Urinary bladder (tissue), 4 donors: ENCODE data around the gene RNF220. TPM values are rescaled to one million over a fixed set of nuclear protein-coding genes. Genes with fewer than 3 reads are reported as not detected.
"Not testable (repeated sequence)": the region's sequence is repeated elsewhere in the genome, so short reads cannot be mapped to it uniquely, and the experiment has no call there.

Experiments used
- DNase-seq: peaks from one replicate; pipeline ENCODE4 v3.0.0-alpha.2; 2015; ENCODE audit errors: extremely low spot score
- H3K27ac ChIP-seq: one replicate; pipeline ENCODE4 v1.5.1; 2013; ENCODE audit warnings: low read depth, mild to moderate bottlenecking, moderate library complexity
- H3K36me3 ChIP-seq: one replicate; pipeline ENCODE4 v1.6.1; 2013; ENCODE audit warnings: mild to moderate bottlenecking, moderate library complexity; ENCODE audit not compliant: insufficient read depth
- H3K4me1 ChIP-seq: one replicate; pipeline ENCODE4 v1.6.1; 2013; ENCODE audit warnings: mild to moderate bottlenecking, moderate library complexity; ENCODE audit not compliant: insufficient read depth
- H3K4me3 ChIP-seq: one replicate; pipeline ENCODE4 v1.5.1; 2013; ENCODE audit warnings: low read depth, low read length
- WGBS: extraction: QIAGEN DNeasy Blood & Tissue Kit; methylation state at CpG from one replicate; pipeline ENCODE4 v1.1.7; 2013; 5-methylcytosine and 5-hydroxymethylcytosine counted together
- polyA plus RNA-seq: library from polyadenylated mRNA; stranded (reverse); fragments of 200-250 nt; gene quantifications from one replicate; pipeline ENCODE4 v1.2.3, GENCODE V29; 2013
- total RNA-seq: library from RNA; depleted of rRNA; stranded (reverse); fragments of >200 nt; gene quantifications from one replicate; pipeline ENCODE4 v1.2.3, GENCODE V29; 2014
- donor health status: healthy with polysubstance abuse.
- donor health status: healthy.

Gene RNF220
- total and polyA plus RNA-seq, 2 donors: 17.3 to 89.6 TPM

DNA sequence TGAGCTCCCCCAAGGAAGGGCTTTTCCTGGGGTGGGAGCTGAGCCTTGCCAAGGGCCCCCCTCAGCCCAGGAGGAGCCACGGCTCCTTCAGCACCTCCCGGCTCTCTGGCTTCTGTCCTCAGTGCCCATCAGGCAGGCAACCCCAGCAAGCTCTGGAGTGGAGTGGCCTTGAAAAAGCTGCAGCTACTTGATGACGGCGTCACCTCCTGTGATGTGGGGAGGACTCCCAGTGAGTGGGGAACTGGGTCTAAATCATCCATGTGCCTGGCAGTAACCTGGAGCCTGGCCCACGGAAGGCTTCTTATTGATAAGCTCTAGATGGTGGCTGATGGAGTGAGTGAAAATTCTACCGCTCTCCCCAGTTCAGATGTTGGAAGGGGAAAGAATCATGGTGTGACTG, 154.9 kb downstream of the RNF220 start:
- H3K4me3 ChIP-seq: no peak overlapping the region
- WGBS: 72% methylated on average over 6 of the region's 6 CpGs
- H3K27ac ChIP-seq: no peak overlapping the region
- no peaks in the 10 kb centered on the region for H3K36me3 ChIP-seq
- no peaks in the 10 kb centered on the region for H3K4me1 ChIP-seq
- DNase-seq: no peak

DNA sequence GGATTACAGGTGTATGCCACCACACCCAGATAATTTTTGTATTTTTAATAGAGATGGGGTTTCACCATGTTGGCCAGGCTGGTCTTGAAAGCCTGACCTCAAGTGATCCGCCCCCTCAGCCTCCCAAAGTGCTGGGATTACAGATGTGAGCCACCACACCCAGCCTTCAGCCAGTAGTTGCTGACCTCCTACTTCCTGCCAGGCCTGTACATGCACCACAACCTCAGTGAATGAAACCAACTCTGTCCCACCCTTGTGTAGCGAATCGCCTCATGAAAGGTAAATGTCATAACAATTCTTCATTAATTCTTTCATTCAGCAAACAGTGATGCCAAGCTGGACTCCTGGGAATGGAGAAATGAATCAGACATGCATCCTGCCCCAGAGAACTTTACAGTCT, 155.6 kb downstream of the RNF220 start:
- H3K4me1 ChIP-seq, H3K27ac ChIP-seq, DNase-seq, H3K4me3 ChIP-seq, H3K36me3 ChIP-seq: not testable (repeated sequence)
- 84% methylated on average over 3 of the region's 3 CpGs for WGBS

- Histone ChIP-seq H3K4me3 (no peak overlapping the region), H3K27ac (no peak overlapping the region), H3K4me1 (no peaks in the 10 kb centered on the region), H3K36me3 (no peaks in the 10 kb centered on the region)
- WGBS: 64% methylated on average over 5 of the region's 5 CpGs
- no peak for DNase-seq
Measured at GRCh38 chr1:44565259-44565750, 160.2 kb downstream of the RNF220 start.

DNA sequence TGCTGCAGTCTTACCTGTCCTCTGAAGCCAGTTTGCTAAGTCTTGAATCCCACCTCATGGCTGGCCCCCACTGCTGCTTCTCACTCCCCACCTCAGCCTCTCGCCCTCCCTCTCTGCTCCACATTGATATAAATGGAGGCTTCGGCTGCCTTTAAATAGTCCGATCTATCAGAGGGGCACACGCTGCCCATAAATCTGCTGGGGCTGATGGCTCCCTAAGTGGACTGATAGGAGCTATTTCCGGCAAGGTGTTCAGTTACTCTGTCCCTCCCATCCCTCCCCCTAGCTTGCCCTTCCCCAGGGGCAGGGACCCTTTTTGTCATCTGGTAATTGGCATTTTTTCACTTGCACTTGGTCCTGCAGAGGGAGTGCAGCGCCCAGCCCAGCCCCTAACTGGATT, 160.8 kb downstream of the RNF220 start:
- Histone ChIP-seq H3K4me3 (no peak overlapping the region), H3K36me3 (no peaks in the 10 kb centered on the region), H3K27ac (no peak overlapping the region), H3K4me1 (no peaks in the 10 kb centered on the region)
- WGBS: 59% methylated on average over 6 of the region's 6 CpGs
- no peak for DNase-seq

DNA sequence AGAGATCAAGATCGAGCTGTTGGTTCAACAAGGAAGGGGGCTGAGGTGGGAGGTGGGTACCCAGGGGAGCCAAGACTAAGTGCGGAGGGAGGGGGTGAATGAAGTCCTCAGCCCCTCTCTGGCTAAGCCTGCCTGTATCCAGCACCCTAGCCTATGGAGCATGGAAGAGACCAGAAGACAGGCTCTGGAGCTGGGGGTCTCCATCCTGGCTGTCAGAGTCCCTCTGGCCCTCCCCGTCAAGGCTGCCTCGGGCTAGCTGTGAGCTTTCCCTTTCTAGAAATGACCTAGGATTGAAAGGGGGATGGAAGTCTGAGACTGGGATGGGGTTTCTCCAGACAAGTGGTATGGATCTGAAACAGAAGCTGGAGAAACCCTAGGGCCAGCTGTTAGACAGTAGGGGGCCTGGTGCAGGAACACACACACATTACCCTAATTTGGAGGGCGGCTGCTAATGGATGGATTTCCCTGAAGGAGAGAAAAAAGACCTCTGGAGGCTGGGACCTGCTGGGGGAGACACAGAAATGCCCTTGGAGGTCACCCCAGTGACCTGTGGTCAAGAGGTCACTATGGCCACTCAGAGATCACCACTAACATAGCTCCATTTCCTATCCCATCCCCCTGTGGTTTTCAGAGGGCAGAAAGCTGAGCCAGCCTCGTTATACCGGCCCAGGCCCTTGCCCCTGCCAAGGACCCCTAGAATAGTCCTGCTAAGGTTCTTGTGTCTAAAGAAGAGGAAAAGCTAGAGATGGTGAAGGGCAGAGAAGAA, 161.4 kb downstream of the RNF220 start:
- no peaks in the 10 kb centered on the region for H3K36me3 ChIP-seq
- WGBS: 74% methylated on average over 7 of the region's 7 CpGs
- DNase-seq: no peak
- H3K27ac ChIP-seq: no peak overlapping the region
- no peak overlapping the region for H3K4me3 ChIP-seq
- no peaks in the 10 kb centered on the region for H3K4me1 ChIP-seq

DNA sequence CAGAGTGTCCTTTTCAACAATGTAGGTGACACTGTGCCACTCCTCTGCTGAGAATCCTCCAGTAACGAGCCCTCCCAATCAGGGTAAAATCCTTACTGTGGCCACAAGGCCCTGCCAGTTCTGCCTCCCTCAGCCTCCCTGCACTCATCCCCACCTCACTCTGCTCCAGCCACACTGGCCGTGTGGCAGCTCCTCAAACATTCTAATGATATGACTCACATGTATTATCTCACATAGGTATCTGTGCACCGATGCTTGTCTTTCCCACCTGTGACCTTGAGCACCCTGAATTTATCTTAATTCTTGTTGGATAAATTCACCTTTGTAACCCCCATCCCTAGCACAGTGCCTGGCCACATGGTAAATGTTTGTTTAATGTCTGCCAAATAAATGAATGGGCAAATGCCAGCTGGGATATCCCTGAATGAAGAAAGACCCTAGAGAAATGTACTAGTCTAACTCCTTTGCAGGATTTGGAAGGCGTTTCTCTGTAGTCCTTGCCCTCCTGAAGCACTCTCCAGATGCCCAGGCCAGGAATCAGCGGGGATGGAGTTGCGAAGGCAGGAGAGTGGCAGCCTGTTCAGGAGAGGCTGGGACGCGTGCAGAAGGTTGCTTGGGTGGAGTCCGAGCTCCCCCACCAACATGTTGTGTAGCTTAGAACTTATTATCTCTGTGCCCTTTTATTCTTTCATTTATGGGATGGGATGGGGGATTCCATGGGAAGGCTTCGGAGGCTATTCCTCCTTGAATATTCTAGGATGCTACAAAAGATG, 163.3 kb downstream of the RNF220 start:
- H3K4me3 ChIP-seq: no peak overlapping the region
- no peaks in the 10 kb centered on the region for H3K4me1 ChIP-seq
- DNase-seq: no peak
- H3K36me3 ChIP-seq: no peaks in the 10 kb centered on the region
- 74% methylated on average over 10 of the region's 10 CpGs for WGBS
- no peak overlapping the region for H3K27ac ChIP-seq

DNA sequence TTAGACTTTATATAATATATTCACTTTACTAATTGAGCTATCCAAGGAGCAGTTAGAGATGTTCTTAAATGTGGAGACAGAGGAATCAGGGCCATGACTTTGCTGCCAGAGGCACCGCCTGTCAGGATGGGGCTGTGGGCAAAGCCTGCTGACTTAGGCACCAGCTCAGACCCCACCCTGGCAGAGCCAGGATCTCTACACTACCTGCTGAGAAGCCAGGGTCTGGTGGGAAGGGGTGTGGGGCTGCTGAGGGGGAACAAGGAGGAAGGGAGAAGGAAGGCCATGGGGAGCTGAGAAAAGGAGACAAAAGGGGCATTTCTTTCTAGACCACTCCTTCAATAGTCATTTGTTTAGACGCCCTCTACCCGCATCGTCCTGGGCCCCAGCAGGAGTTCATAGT, 164.4 kb downstream of the RNF220 start:
- WGBS: 71% methylated on average over 4 of the region's 4 CpGs
- DNase-seq: no peak
- H3K4me1 ChIP-seq: no peaks in the 10 kb centered on the region

DNA sequence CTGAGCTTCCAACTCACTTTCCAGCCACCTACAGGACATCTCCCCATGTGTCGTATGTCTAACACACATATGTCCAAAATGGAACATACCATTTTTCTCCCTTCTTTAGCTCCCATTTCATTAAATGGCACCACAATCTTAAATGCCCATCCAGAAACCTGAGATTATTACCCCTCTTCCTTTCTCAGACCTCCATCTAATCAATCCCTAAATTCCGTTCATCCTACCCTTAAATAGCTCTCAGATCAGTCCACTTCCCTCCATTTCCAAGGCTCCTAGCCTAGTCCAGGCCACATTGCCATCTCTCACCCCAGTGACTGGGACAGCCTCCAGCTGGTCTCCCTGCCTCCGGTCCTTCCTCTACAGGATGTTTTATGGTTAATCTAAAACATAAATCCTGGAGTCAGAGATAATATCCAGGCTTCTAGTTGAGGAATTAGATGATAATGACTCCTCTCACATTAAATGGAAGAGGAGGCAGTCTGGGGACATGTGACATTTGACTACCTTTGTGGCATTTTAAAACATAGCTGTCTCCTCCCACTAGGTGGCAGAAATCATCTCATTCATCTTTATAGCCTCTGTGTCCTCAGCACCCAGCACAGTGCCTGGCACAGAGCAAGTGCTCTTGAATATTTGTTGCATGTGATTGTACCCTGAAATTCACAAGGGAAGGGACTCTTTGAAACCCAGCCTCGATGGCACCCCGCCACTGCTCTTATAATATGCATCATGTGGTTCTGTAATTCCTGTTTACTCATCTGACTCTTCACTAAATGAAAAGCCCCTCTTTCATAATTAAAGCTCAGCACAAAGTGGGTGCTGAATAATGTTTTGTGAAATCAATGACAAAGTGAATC, 166.9 kb downstream of the RNF220 start:
- DNase-seq: no peak
- Histone ChIP-seq H3K27ac (no peak overlapping the region), H3K4me3 (no peak overlapping the region), H3K4me1 (no peaks in the 10 kb centered on the region), H3K36me3 (no peaks in the 10 kb centered on the region)
- WGBS: 74% methylated on average over 5 of the region's 5 CpGs

More for the DNA sequence above, 164.4 kb downstream of the RNF220 start:
- Histone ChIP-seq H3K27ac (no peak overlapping the region), H3K36me3 (no peaks in the 10 kb centered on the region), H3K4me3 (no peak overlapping the region)

DNA sequence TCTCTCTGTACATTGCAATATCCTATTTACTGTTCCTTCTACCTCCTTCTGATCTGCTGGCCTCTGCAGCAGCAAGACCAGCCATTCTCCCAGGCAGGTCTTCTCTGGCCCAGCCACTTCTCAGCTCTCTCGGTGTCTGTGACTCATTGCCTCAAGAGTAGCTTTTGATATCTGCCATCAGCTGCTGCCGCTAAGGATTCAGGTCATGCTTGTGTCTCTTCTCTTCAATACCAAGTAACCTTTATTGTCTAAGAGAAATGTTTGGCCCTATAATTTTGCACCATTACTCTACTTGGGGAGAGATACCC, 167.5 kb downstream of the RNF220 start:
- no peak for DNase-seq
- H3K4me3 ChIP-seq: no peak overlapping the region
- WGBS: 79% methylated on average over 2 of the region's 2 CpGs
- no peak overlapping the region for H3K27ac ChIP-seq
- H3K36me3 ChIP-seq: no peaks in the 10 kb centered on the region
- H3K4me1 ChIP-seq: no peaks in the 10 kb centered on the region

- 77% methylated on average over 4 of the region's 4 CpGs for WGBS
- Histone ChIP-seq H3K27ac (no peak overlapping the region), H3K4me3 (no peak overlapping the region), H3K36me3 (no peaks in the 10 kb centered on the region), H3K4me1 (no peaks in the 10 kb centered on the region)
- no peak for DNase-seq
Measured at GRCh38 chr1:44575396-44575795, 170.3 kb downstream of the RNF220 start.

GRCh38 chr1:44576456-44577150, 171.5 kb downstream of the RNF220 start:
- WGBS: 21% methylated on average over 5 of the region's 5 CpGs
- Histone ChIP-seq H3K27ac (no peak overlapping the region), H3K4me3 (no peak overlapping the region), H3K4me1 (no peaks in the 10 kb centered on the region), H3K36me3 (no peaks in the 10 kb centered on the region)
- DNase-seq: no peak

DNA sequence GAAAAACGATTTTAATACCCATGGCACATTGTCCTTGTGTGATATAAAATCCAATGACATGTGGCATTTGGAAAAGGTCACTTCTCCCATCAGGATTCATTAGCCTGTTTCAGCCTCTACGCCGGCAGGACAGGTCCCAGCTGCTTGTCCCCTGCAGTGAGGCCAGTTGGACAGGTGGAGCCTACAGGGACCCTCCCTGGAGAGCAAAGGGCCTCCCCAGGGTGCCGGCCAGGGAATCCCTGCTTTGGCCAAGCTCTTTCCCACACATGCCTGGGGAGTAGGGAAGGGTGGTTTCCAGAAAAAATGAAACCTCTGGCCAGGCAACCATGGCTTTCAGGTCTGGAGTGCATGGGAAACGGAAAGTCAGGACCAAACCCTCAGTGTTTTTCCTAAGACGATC, 176.2 kb downstream of the RNF220 start:
- H3K36me3 ChIP-seq: no peaks in the 10 kb centered on the region
- WGBS: 85% methylated on average over 6 of the region's 6 CpGs
- no peaks in the 10 kb centered on the region for H3K4me1 ChIP-seq
- DNase-seq: no peak
- no peak overlapping the region for H3K27ac ChIP-seq
- no peak overlapping the region for H3K4me3 ChIP-seq

- H3K4me3 ChIP-seq: no peak overlapping the region
- no peak overlapping the region for H3K27ac ChIP-seq
- H3K4me1 ChIP-seq: no peaks in the 10 kb centered on the region
- DNase-seq: no peak
- no peaks in the 10 kb centered on the region for H3K36me3 ChIP-seq
- WGBS: 23% methylated on average over 6 of the region's 6 CpGs
Measured at GRCh38 chr1:44584167-44584566, 179.1 kb downstream of the RNF220 start.
